Tibial nerve (tissue), 4 donors: ENCODE results near the gene DAD1. TPM values are rescaled to one million over a fixed set of nuclear protein-coding genes. Genes with fewer than 3 reads are reported as not detected.
"Not testable (repeated sequence)": the region's sequence is repeated elsewhere in the genome, so short reads cannot be mapped to it uniquely, and the experiment has no call there.

Experiments used
- DNase-seq, 2 donors: peaks; one replicate each; pipeline ENCODE4 v3.0.0-alpha.2; 2019; ENCODE audit warnings: low spot score in 2 of 2
- H3K27ac ChIP-seq, 4 donors: fragments of 200-600 bp; sonication (generic) in 3 of 4; one replicate each; pipeline ENCODE4 v1.5.1; 2017 to 2019; ENCODE audit warnings: mild to moderate bottlenecking in 1 of 4
- H3K27me3 ChIP-seq, 2 donors: fragments of 200-600 bp; sonication (generic) in 1 of 2; one replicate each; pipeline versions ENCODE4 v1.5.1 to v1.6.0; 2017 to 2019
- H3K36me3 ChIP-seq, 3 donors: fragments of 200-600 bp; sonication (generic); one replicate each; pipeline ENCODE4 v1.5.1; 2018 to 2019
- H3K4me1 ChIP-seq, 4 donors: fragments of 200-600 bp; sonication (generic) in 3 of 4; one replicate each; pipeline ENCODE4 v1.5.1; 2017 to 2019
- H3K4me3 ChIP-seq, 4 donors: fragments of 200-600 bp; sonication (generic) in 3 of 4; one replicate each; pipeline ENCODE4 v1.5.1; 2017 to 2019; ENCODE audit warnings: mild to moderate bottlenecking in 1 of 4, moderate library complexity in 1 of 4
- H3K9me3 ChIP-seq, 4 donors: fragments of 200-600 bp; sonication (generic) in 3 of 4; one replicate each; pipeline ENCODE4 v1.5.1; 2017 to 2019
- CTCF ChIP-seq, 5 experiments: fragments of 200-600 bp in 3 of 5; fragments of 450-650 bp in 2 of 5; sonication (generic) in 3 of 5; IDR thresholded peaks; one replicate each; pipeline ENCODE4 v1.5.1; 2016 to 2019; ENCODE audit warnings: antibody characterized with exemption in 5 of 5, mild to moderate bottlenecking in 3 of 5, moderate library complexity in 2 of 5
- EP300 ChIP-seq, 2 donors: sonication (generic); formaldehyde crosslinking; IDR thresholded peaks; one replicate each; pipeline ENCODE4 v1.6.1; 2017; ENCODE audit warnings: antibody characterized with exemption in 2 of 2, mild to moderate bottlenecking in 1 of 2
- POLR2A ChIP-seq, 2 donors: fragments of 450-650 bp; IDR thresholded peaks; one replicate each; pipeline ENCODE4 v1.6.1; 2017; ENCODE audit warnings: antibody characterized with exemption in 2 of 2, mild to moderate bottlenecking in 2 of 2, moderate library complexity in 2 of 2
- whole genome bisulfite sequencing, 2 donors: methylation state at CpG; one replicate each; pipeline ENCODE4 v1.1.5; 2018; 5-methylcytosine and 5-hydroxymethylcytosine counted together
- total RNA-seq, 4 donors: library from RNA; depleted of rRNA; stranded (reverse); fragments of >200 nt; gene quantifications; one replicate each; pipeline ENCODE4 v1.1.0, GENCODE V29; 2016

The DAD1 gene
- total RNA-seq, 4 donors from 2014 or later, result 128 to 254 (median 198) TPM

DNA sequence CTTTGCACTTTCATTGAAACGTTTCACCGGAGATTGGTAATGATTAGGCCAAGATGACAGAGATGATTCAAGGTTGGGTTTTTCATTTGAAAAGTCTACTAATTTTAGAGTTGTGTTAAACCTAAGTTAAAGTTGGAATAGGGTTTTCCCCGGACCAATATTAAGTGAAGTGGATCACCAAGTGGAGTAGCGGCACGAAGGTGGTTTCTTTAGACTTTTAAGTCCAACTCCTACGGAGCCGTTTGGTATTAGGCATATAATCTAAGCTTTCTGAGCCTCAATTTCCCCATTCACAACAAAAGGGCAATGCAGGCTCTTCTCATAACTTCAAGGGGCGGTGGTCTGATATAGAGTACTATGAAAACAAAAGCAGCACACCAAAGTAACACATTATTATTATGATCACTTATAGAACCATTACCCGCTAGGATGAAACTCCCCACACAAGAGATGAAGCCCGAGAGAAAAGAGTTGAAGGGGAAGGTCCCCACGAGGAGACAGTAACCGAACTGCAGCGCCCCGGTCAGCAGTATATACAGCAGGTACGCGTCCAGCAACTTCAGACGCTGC lies 413 bp downstream of the DAD1 start:
- TF ChIP-seq CTCF (IDR thresholded peaks at IDR 0.05) (no peak), EP300 (IDR thresholded peaks at IDR 0.05) (no peak), POLR2A (IDR thresholded peaks at IDR 0.05) (no peak)
- Histone ChIP-seq H3K4me1 (peaks cover 0 to 56% (median 9%) of the 10 kb centered on the region in 4 donors), H3K4me3 (peak overlapping the region; percentile 41 to 83 (median 67)), H3K36me3 (peaks cover 0 to 5% (median 0%) of the 10 kb centered on the region in 3 donors), H3K27me3 (no peaks in the 10 kb centered on the region), H3K9me3 (no peaks in the 10 kb centered on the region), H3K27ac (peak overlapping the region; percentile 86 to 98 (median 88))
- WGBS, 2 donors, result 1 to 4% methylated on average over 17 of the region's 17 CpGs
- no peak for DNase-seq

- H3K4me1 ChIP-seq, result peaks cover 0 to 62% (median 9%) of the 10 kb centered on the region in 4 donors
These were observed 1.2 kb downstream of the DAD1 start for GRCh38 chr14:22587677-22588422.

DNA sequence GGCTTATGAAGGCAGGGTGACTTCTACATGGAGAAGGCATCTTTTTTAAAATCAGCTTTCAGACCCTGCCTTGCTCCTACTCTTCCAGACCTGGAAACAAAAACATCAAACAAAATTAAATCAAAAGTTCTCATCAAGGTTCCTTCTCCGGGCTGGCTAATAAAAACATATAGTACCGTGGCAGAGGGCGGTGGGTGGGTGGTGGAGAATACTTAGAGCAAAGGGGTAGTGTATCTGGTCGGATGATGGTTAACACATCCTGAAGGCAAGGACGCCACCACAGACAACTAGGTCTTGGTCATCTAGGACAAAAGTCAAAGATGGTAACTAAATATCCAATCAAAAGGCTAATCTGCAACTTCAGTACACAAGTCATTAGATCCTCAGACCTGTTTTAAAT lies 1.8 kb downstream of the DAD1 start:
- WGBS, 2 donors, result 85 to 86% methylated on average over 5 of the region's 5 CpGs
- H3K36me3 ChIP-seq, result peaks cover 0 to 5% (median 0%) of the 10 kb centered on the region in 3 donors
- H3K27me3 ChIP-seq, result no peaks in the 10 kb centered on the region
- no peaks in the 10 kb centered on the region for H3K9me3 ChIP-seq
- no peak overlapping the region for H3K4me3 ChIP-seq
- H3K4me1 ChIP-seq, result peaks cover 0 to 62% (median 9%) of the 10 kb centered on the region in 4 donors
- no peak for DNase-seq
- TF ChIP-seq POLR2A (IDR thresholded peaks at IDR 0.05) (no peak), CTCF (IDR thresholded peaks at IDR 0.05) (no peak), EP300 (IDR thresholded peaks at IDR 0.05) (no peak)
- H3K27ac ChIP-seq, result no peak overlapping the region

More at GRCh38 chr14:22587677-22588422, 1.2 kb downstream of the DAD1 start:
- H3K9me3 ChIP-seq, DNase-seq, H3K27me3 ChIP-seq, H3K36me3 ChIP-seq: not testable (repeated sequence)
- Histone ChIP-seq H3K27ac (peak overlapping the region in 2 of 4 donors; percentile 89 to 98), H3K4me3 (peak overlapping the region; percentile 41 to 83 (median 67))
- WGBS, 2 donors, result 81 to 83% methylated on average over 10 of the region's 10 CpGs

DNA sequence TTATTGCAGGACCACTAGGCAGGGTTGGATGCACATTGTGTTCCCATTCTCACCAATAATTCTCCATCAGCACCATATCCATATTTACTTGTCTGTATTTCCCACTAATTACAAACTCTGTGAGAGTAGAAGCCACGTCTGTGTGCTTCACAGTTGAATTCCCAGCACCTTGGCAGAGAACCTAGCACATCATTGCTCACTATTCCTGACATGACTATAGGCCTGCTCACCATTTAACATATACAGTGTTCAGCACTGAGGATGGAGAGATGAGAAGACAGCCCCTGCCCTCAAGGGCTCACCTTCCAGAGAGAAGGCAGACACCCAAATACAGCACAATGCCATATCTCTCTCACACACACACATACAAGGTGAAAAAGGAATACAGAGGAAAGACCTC lies 5.0 kb downstream of the DAD1 start:
- no peaks in the 10 kb centered on the region for H3K9me3 ChIP-seq
- no peak overlapping the region for H3K4me3 ChIP-seq
- no peak overlapping the region for H3K27ac ChIP-seq
- peaks cover 0 to 54% (median 9%) of the 10 kb centered on the region in 4 donors for H3K4me1 ChIP-seq
- H3K27me3 ChIP-seq, result no peaks in the 10 kb centered on the region
- WGBS, 2 donors, result 67 to 71% methylated on average over 1 of the region's 1 CpG
- DNase-seq, result no peak
- peaks cover 0 to 5% (median 0%) of the 10 kb centered on the region in 3 donors for H3K36me3 ChIP-seq
- TF ChIP-seq CTCF (IDR thresholded peaks at IDR 0.05), result no peak
- TF ChIP-seq EP300 (IDR thresholded peaks at IDR 0.05), result no peak
- no peak for TF ChIP-seq POLR2A (IDR thresholded peaks at IDR 0.05)

- H3K4me1 ChIP-seq, result peaks cover 0 to 25% (median 0%) of the 10 kb centered on the region in 4 donors
- H3K36me3 ChIP-seq, result peaks cover 0 to 5% (median 0%) of the 10 kb centered on the region in 3 donors
- no peak for DNase-seq
- no peaks in the 10 kb centered on the region for H3K27me3 ChIP-seq
- 57 to 66% methylated on average over 2 of the region's 2 CpGs for WGBS, 2 donors
- H3K9me3 ChIP-seq, result no peaks in the 10 kb centered on the region
- no peak overlapping the region for H3K27ac ChIP-seq
- no peak for TF ChIP-seq EP300 (IDR thresholded peaks at IDR 0.05)
- no peak for TF ChIP-seq CTCF (IDR thresholded peaks at IDR 0.05)
- TF ChIP-seq POLR2A (IDR thresholded peaks at IDR 0.05), result no peak
- H3K4me3 ChIP-seq, result no peak overlapping the region
These were observed 8.4 kb downstream of the DAD1 start for GRCh38 chr14:22580625-22581024.
